DMS79 (cell line): ENCODE data around the gene DHX8.

ENCODE experiments used
- DNase-seq: peaks from one replicate; lab custom pipeline; 2025; lab: John Stamatoyannopoulos, UW

Gene DHX8

DNA sequence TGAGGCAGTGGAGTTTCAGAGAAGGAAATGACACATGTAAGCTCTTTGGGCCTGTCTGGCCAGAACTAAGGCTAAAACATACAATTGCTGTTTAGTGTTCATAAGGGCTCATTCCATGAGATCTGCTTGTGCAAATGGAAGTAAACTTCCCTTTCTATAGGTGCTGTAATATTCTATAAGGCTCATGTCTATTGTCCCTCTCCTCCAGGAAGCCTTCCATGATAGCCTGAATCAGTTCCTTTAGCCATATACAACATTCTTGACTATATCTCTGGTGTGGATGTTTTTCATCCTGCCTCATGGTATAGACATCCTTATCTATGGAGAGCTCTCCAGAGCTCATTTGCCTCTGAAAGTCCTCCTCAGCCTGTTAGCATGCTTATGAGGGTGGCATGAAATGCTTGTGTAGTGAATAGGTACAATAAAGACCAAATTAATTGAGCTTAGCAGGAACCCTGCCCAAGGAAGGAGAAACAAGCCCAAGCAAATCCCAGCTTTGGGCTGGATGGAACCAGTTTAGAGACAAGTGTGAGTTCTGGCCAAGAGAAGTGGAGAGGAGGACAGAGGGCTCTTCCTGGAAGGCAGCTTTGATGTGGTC lies 64.0 kb downstream of the DHX8 start:
- DNase-seq: peak; percentile 18

DNA sequence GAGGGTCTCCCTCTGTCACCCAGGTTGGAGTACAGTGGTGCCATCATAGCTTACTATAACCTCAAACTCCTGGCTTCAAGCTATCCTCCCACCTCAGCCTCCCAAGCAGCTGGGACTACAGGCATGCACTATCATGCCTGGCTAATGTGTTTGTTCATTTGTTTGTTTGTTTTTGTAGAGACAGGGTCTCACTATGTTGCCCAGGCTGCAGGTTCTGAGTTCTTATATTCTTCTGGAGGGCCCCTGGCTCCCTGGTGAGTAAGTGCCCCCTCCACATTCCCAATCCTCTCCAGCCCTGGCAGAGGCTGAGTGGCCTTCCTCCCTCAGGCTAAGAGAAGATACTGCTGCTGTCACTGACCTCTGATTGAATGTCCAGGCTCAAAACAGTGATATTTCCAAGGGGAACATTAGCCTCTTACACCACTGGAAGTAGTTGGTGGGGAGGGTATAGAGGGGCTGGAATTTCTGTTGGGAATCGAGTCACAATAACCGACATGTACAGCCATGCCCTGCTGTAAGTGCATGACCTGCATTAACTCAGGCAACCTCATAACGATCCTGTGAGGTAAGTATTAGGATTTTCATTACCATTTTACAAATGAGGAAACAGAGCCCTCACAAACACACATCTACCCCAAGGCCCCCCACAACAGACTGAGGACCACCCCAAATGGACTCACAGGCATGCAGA lies 65.1 kb downstream of the DHX8 start:
- DNase-seq: no peak

DNA sequence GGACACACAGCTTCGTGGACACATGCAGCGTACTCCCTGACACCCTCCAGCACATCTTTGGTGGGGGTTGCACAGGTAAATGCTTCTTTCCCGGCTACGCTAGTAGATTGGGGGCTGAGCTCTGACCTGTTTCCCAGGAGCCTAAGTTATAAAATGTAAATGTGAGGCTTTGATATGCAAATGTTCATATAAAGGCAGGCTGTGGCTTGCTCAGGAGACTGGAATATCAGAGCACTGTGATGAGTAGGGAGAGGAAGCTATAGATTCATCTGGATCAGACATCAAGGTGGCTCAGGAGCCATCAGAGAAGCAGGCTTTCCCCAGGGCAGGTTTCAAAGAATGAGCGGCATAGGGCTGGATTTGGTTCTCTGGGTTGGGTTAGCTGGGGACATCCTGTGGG lies 65.7 kb downstream of the DHX8 start:
- DNase-seq: no peak

- DNase-seq: no peak
Observed at GRCh38 chr17:43550754-43551153, 67.0 kb downstream of the DHX8 start.

DNA sequence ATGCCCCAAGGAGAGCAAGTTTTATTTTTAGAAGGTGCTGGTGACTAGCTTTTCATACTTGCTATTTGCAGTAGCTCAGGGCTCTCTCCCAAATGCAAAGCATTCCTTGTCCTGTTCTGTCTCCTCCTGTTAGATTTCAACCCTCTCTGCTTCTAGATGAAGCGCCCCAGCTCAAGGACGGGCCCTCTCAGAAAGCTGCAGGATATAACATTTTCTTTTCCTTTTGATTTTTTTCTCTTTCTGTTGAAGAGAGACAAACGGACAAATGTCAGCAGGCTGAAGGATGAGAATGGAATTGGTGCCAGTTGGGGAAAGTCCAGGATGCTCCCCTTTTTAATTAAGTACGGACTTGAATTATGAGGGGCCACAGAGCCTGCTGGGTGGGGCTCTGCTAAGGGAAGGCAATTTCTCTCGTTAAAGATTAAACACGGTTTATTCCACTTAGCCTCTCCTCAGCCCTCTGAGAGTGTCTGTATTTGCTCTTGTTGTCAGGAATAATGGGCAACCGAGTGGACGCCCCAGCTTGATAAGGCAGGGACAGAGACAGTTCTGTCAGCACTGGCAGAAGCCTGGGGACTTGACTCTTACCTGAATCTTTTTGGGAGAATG lies 68.6 kb downstream of the DHX8 start:
- no peak for DNase-seq

DNA sequence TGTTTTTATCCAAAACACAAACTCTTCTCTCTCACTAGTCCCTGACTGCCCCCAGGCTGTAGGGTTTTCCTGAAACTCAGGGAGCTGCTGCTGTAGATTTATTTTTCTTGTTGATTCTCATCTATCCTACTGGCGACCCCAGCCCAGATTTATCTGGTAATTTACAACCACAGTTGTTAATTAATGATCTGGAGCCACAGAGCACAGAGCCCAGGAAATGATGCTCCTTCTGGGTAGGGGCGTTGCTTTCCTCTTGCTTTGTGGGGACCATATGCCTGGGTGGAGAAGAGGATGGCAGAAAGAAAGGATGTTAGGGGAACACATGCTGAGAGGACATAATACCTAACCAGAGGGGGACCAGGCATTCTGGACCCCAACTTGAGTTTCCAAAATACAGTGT lies 69.8 kb downstream of the DHX8 start:
- DNase-seq: no peak

- DNase-seq: no peak
Observed at GRCh38 chr17:43554857-43555256, 71.1 kb downstream of the DHX8 start.

- no peak for DNase-seq
Observed at GRCh38 chr17:43556292-43556691, 72.5 kb downstream of the DHX8 start.

DNA sequence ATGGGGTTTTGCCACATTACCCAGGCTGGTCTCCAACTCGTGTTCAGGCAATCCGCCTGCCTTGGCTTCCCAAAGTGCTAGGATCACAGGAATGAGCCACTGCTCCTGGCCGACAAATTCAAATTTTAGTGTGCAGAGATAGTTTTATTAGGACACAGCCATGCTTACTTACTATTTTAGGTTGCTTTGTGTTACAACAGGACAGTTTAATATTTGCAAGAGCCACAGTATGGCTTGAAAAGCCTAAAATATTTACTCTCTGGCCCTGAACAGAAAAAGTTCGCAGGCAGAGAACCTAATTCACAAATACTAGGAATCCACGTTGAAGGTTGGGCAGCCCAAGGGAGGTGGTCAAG lies 75.0 kb downstream of the DHX8 start:
- no peak for DNase-seq

DNA sequence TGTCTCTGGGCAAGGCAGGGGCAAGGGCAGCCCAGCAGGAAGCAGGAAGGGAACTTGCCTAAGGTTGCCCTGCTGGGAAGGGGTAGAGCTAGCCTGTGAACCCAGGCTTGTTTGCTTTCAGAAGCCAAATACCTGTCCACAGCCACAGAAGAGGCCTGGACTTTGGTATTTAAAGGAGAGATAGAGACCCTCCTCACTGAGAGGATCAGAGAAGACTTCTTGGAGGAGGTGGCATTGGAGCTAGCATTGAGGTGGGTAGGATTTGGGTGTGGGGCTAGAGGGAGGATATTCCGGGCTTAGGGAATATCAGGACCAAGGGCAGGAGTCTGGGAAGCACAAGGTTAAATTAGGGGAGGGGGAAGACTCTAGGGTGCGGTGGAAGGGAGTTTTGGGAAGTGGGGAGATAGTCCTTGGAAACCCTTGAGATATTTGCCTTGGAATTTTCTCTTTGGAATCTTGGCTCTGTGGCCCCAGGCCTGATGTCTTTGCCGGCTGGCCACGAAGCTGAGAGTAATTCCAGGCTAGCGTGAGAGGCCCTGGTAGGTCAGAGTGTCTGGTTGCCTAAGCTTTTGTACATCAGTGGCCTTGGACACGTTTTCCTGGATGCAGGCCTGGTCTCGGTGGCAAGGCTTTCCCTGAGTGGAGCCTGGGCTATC lies 75.5 kb downstream of the DHX8 start:
- no peak for DNase-seq

- DNase-seq: no peak
Observed at GRCh38 chr17:43560461-43561427, 77.0 kb downstream of the DHX8 start.

GRCh38 chr17:43562679-43563599 lies 79.2 kb downstream of the DHX8 start:
- no peak for DNase-seq

DNA sequence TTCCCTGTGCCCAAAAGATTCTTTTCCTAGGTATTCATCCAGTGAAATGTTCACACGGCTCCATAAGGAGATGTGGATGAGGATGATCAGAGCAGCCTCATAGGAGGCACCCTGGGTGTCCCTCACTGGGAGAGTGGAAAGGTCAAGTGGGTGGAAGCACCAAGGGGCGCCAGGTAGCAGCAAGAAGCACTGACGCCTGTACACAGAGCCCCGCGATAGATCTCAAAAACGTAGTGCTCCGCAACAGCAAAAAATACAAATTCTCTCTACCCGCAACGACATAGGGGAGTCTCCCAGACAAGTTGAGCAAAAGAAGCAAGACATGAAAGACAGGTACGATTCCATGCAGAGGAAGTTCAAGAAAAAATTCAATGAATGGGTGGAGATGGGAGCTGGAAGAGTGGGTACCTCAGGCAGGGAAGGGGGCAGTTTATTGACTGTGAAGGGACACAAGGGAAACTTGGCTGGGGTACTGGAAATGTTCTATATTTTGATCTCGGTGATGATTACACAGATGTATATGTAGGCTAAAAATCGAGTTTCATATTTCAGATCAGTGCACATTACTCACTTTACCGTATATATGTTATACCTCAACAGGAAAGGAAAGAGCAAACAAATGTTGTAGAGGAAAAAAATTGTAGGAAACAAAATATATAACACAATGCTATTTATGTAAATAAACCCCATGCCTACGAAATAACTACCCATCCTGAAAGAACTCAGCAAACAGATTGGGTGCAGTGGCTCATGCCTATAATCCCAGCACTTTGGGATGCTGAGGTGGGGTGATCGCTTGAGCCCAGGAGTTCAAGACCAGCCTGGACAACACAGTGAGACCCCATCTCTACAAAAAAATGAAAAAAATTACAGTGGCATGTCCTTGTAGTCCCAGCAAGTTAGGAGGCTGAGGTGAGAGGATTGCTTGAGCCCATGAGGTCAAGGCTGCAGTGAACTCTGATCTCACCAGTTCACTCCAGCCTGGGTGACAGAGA lies 80.1 kb downstream of the DHX8 start:
- DNase-seq: no peak

- no peak for DNase-seq
Observed at GRCh38 chr17:43568506-43569082, 84.8 kb downstream of the DHX8 start.

DNA sequence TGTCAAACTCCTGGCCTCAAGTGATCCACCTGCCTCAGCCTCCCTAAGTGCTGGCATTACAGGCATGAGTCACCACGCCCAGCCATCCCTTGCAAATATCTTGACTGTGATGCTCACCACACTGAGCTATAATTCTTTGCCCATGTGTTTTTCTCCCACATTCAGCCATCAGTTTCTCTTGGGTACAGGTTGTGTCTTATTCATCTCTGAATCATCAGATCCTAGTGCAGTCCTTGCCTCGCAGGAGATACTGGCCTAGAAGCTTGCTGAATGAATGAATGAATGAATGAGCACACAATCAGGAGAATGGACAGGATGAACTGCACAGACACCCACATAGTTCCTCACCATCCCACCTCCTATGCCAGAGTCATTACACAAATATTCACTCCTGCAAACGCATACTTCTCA lies 86.7 kb downstream of the DHX8 start:
- DNase-seq: no peak

- DNase-seq: no peak
Observed at GRCh38 chr17:43572368-43572980, 88.7 kb downstream of the DHX8 start.

DNA sequence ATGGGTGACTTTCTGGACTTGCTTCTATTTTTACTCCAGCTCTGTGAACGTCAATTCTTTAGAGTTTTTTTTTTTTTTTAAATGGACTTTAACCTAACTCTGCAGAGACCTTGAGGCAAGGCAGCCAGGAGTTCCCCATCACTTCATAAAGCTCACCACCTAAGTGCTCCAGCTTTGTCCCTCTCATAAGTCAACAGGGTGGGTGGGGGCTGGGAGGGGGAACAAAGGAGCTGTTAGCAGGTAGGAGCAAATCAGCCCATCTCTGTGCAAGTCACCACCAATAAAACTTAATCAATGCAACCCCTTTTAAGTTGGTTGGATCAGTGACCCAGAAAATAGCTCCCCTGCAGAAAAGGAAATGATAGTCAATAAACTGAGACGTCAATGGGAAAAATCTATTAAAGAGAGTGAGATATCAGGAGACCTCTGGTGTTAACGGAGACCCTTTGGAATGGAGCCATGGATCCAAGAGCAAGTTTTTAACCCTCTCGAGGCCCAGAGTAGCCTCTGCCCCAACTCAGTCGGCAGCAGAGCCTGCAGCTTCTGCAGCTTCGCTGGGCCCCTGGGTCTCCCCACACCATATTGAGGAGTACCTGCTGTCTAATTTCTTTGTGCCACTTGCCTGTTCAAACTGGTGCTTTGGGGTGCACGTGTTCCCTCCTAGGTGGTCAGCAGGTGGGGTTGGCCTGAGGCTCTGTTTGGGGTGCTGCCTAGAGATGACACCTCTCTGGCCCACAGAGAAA lies 90.0 kb downstream of the DHX8 start:
- DNase-seq: no peak

DNA sequence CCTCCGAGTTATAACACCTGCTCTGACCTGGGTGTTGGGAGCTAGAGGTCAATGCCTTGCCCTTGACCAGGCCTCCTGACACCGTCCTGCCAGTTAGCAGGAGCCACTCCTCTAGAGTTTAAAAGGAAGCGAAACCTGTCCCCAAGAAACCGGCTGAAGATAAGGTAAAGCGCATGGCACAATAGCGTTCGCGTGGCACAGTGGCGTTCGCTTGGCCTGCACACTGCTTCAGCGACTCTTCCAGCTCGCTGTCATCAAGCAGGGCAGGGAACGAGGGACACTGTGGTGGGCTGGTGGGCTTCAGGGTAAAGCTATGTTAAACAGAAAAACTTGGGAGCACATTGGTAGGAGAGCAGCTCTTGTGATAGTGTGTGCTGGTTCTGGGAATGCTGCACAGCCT lies 90.6 kb downstream of the DHX8 start:
- no peak for DNase-seq
